AG08396 (cell line): Measurements from ENCODE around the gene JPH3.
A peak's percentile ranks its signal among the peaks of the same experiment; 100 is the strongest.

ENCODE experiments used
- DNase-seq: peaks from one replicate; pipeline ENCODE4 v3.0.0; 2012; ENCODE audit warnings: low spot score, mixed read lengths

Gene JPH3

GRCh38 chr16:87697792-87698191 lies 95.5 kb downstream of the JPH3 start:
- no peak for DNase-seq

GRCh38 chr16:87698241-87698640 lies 95.9 kb downstream of the JPH3 start:
- DNase-seq: no peak

- DNase-seq: no peak
Measured at GRCh38 chr16:87698676-87699199, 96.4 kb downstream of the JPH3 start.

GRCh38 chr16:87700406-87701077 lies 98.2 kb downstream of the JPH3 start:
- DNase-seq: no peak

DNA sequence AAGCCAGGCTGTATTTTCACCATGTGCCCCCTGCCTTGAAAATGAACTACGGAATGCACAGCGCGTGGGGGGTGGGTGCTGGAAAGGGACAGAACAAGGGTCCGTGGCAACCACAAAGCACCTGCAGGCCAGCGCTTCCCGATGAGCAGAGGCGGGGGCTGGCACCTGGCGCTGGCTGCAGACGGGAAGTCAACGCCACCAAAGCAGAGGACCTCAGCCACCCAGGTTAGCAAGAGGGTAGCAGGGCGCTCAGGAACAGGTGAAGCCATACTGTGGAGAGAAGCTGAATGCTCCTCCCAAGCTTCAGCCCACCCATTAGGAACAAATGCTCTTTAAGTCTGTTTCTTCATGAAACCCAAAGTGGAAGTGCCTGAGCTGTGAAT lies 98.8 kb downstream of the JPH3 start:
- no peak for DNase-seq

GRCh38 chr16:87701505-87701921 lies 99.2 kb downstream of the JPH3 start:
- no peak for DNase-seq

GRCh38 chr16:87702325-87702811 lies 100.1 kb downstream of the JPH3 start:
- peak; percentile 87 for DNase-seq

DNA sequence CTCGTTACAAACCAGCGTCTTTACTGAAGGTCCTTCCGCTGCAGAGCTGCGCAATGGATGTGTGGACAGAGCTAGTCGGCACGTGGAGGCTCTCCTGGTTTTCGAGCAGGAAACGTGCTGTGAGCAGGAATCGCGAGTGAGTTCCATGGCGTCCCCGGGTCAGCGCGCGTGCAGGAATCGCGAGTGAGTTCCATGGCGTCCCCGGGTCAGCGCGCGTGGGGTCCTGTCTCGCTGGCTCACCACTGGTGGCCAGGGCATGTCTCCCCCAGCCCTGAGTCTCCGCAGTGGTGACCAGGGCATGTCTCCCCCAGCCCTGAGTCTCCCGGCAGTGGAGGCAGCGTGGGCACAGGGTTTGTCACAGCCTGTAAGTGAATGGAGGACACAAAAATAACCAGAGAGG lies 100.8 kb downstream of the JPH3 start:
- DNase-seq: no peak

- DNase-seq: no peak
Measured at GRCh38 chr16:87703835-87704375, 101.6 kb downstream of the JPH3 start.

DNA sequence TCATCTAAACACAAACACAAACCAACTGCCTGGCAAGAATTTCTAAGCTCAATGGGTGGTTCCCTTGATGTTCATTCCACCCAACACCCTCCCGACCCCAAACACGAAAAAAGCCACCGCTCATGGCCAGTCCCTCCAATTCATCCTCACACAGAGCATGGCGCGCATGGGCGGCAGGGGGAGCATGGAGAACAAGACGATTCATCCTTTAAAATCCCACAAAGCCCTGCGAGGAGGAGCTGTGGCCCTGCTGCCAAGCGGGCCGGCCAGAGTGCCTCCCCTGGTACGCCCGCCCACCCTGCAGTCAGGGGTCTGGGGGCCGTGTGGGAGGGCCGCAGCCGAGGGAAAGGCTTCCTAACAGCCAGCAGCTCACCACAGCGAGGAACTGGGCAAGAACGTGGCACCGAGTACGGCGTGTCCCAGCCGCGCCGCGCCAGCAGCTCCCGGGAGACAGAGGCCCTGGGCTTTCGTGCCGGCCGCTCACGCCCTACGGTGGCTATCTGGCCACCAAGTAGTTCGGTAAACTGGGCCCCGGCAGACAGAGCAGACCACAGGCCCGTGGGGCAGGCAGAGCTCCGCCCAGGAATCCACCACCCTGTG lies 102.5 kb downstream of the JPH3 start:
- DNase-seq: no peak

GRCh38 chr16:87705771-87706277 lies 103.5 kb downstream of the JPH3 start:
- DNase-seq: no peak

GRCh38 chr16:87706278-87707000 lies 104.1 kb downstream of the JPH3 start:
- DNase-seq: no peak

GRCh38 chr16:87707097-87707496 lies 104.8 kb downstream of the JPH3 start:
- DNase-seq: no peak

DNA sequence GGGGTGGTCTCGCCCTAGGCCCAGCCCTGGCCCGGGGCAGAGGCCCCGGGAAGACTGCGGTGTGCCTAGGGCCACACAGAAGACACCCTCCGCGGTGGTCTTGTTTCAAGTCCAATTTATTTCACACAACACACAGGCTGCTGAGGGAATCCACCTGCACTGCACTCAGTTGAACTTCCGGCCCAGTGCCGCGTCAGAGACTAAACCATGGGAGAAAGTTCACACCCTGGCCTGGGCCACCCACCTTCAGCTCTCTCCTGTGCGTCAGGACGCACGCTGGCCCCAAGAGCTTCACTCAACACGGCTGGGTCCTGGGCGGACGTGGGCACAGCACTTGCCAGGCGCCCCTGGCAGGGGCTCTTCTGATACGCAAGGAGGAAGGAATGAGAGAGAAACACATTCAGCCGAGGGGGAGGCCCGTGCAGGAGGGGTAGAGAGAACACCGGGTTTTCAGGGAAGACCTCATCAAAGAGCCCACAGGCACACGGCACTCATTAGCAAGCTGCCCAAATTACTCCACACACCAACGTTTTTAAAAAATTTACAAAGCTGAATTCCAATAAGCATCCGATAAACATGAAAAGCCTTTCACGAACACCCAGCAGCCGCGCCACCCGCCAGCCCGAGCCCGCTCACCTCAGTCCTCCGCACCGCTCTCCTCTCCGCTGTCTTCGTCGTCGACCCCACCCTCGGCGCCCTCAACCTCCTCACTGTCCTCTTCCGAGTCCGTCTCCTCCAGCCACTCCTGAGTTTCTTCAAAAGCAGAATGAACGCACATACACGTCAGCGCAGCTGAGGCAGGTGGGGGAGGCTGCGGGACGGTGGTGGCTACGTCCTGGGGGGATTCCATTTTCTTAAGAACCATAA lies 105.6 kb downstream of the JPH3 start:
- DNase-seq: no peak

DNA sequence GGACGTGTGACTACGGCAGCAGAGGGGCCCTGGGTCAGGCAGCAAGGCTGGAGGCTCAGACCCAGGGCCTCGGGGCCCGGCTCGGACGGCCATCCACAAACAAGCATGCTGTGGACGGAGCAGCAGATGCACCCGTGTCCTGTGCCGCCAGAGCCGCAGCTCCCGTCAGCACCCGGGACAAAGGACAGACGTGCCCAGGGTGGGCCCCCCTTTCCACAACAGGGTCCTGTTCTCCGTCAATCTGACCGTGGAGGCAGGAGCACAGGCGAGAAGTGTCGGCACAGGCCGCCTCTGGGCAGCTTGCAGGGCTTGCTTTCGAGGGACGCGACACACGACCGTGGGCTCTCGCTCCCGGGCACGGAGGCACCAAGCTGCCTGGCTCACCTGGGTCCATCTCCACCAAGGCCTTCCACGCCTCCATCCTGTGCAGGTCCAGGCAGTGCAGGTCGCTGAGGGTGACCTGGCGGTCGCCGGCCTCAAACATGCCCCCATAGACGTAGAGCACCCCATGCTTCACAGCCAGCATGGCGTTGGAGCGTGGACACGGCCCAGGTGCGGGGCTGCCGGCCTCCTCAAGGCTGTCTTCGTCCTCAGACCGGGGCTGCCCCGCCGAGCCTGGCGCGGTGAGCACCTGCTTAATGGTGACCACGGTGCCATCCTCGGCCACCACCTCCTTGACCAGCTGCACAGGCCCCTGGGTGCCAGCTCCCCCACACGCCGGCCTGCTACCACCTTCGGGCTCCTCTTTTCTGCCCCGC lies 106.8 kb downstream of the JPH3 start:
- no peak for DNase-seq

- no peak for DNase-seq
Measured at GRCh38 chr16:87709677-87710076, 107.4 kb downstream of the JPH3 start.

- DNase-seq: no peak
Measured at GRCh38 chr16:87710887-87711286, 108.6 kb downstream of the JPH3 start.

DNA sequence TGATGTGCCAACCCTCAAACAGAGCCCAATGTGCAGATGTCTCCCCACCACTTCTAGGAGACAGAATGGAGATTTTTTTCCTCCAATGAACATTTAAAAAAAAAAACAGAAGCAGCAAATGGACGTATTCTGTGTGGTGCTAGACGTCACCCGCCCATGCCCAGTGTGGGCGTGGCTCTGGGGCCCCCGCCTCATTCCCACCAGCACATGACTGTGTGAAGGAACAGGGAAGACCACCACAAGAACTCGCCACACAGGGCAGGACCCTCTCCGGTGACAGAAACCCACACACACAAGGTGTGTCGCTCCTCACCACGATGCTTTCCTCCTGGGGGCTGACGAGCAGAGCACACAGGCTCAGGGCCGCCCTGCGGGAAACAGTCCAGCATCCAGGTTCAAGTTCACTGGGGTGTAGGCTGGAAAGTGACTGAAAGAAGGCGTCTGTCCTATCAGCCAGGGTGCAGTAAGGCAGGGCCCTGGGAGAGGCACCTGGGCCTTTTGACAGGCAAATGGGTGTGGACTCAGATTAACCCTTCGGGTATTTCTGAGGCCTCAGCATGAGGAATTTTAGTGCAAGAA lies 110.0 kb downstream of the JPH3 start:
- DNase-seq: no peak

GRCh38 chr16:87713451-87714229 lies 111.3 kb downstream of the JPH3 start:
- DNase-seq: no peak

GRCh38 chr16:87715231-87715630 lies 112.9 kb downstream of the JPH3 start:
- DNase-seq: no peak
